A549 (cell line): ENCODE data around the gene MRPS9. TPM values are rescaled to one million over a fixed set of nuclear protein-coding genes. Genes with fewer than 3 reads are reported as not detected.

Experiments
- ATAC-seq, 2 experiments: fragments of 200-7000 bp in 1 of 2; fragments of >200 bp in 1 of 2; cut with Nextera tagmentation in 1 of 2; cut with Tn5 transposase in 1 of 2; 3 replicates each; pipeline versions ENCODE4 v1.8.0 to v1.9.1; 2018 to 2020; ENCODE audit warnings: mild to moderate bottlenecking in 1 of 2, moderate library complexity in 1 of 2
- CTCF ChIA-PET: fragments of 300-600 bp; sonication (Branson Sonifier 250); formaldehyde crosslinking; extraction: SDS; loops from one replicate; lab custom pipeline; 2021; ENCODE audit warnings: antibody characterized with exemption, inconsistent platforms; lab: Yijun Ruan, JAX
- POLR2A ChIA-PET: fragments of 350-600 bp; formaldehyde crosslinking; extraction: SDS; loops from one replicate; lab custom pipeline; 2021; ENCODE audit warnings: antibody characterized with exemption, inconsistent platforms; lab: Yijun Ruan, JAX
- DNase-seq, 2 experiments: peaks; one replicate each; pipeline versions ENCODE4 v3.0.0 to v3.0.0-alpha.2; 2011 to 2016; ENCODE audit warnings: low read depth in 1 of 2, low spot score in 1 of 2
- FAIRE-seq: peaks from 2 replicates; lab custom pipeline; 2011; peaks lifted over from hg19 to GRCh38; lab: Jason Lieb, UNC
- H3K27ac ChIP-seq, 2 experiments: fragments of >200 bp; sonication (Bioruptor Twin); formaldehyde crosslinking; 3 replicates each; pipeline ENCODE4 v1.5.1; 2016 to 2017
- H3K4me1 ChIP-seq: fragments of >200 bp; sonication (Bioruptor Twin); formaldehyde crosslinking; 3 replicates; pipeline ENCODE4 v1.6.1; 2016
- H3K4me2 ChIP-seq: fragments of >200 bp; sonication (Bioruptor Twin); formaldehyde crosslinking; 3 replicates; pipeline ENCODE4 v1.6.1; 2016
- H3K4me3 ChIP-seq: fragments of >200 bp; sonication (Bioruptor Twin); formaldehyde crosslinking; 3 replicates; pipeline ENCODE4 v1.5.1; 2016
- H3K9me3 ChIP-seq: fragments of >200 bp; sonication (Bioruptor Twin); formaldehyde crosslinking; 3 replicates; pipeline ENCODE4 v1.6.1; 2016
- EP300 ChIP-seq, 2 experiments: fragments of >200 bp; sonication (Bioruptor Twin); formaldehyde crosslinking; IDR thresholded peaks; 2 replicates in 1 of 2; 3 replicates in 1 of 2; pipeline ENCODE4 v1.6.1; 2016 to 2017
- HOXA7 ChIP-seq: fragments of 250-450 bp; sonication (Bioruptor Pico); IDR thresholded peaks from 2 replicates; pipeline ENCODE4 v1.5.0; 2020; ENCODE audit warnings: mild to moderate bottlenecking, moderate library complexity
- HOXB13 ChIP-seq: fragments of 250-450 bp; sonication (Bioruptor Pico); IDR thresholded peaks from 2 replicates; pipeline ENCODE4 v1.5.0; 2020; ENCODE audit warnings: low read depth, mild to moderate bottlenecking, moderate library complexity
- HOXB5 ChIP-seq: fragments of 250-450 bp; sonication (Bioruptor Pico); IDR thresholded peaks from 2 replicates; pipeline ENCODE4 v1.5.0; 2020; ENCODE audit warnings: mild to moderate bottlenecking, moderate library complexity
- KDM1A ChIP-seq: fragments of 200-600 bp; sonication (generic); IDR thresholded peaks from 2 replicates; pipeline ENCODE4 v1.6.1; 2016; ENCODE audit warnings: low read depth, mild to moderate bottlenecking
- MYC ChIP-seq: IDR thresholded peaks from 2 replicates; pipeline ENCODE4 v1.6.1; 2012; ENCODE audit warnings: mild to moderate bottlenecking, inconsistent platforms, low read length, improper control_type of control experiment, borderline replicate concordance
- RAD21 ChIP-seq, 2 experiments: fragments of >200 bp in 1 of 2; sonication (Bioruptor Twin) in 1 of 2; formaldehyde crosslinking in 1 of 2; IDR thresholded peaks in 1 of 2; conservative IDR thresholded peaks in 1 of 2; 2 replicates in 1 of 2; 3 replicates in 1 of 2; pipeline ENCODE4 v1.6.1; 2012 to 2018; ENCODE audit warnings: inconsistent platforms in 1 of 2
- RFX5 ChIP-seq: fragments of 450-650 bp; IDR thresholded peaks from 2 replicates; pipeline ENCODE4 v1.7.1; 2014; ENCODE audit warnings: antibody characterized with exemption, mild to moderate bottlenecking, moderate library complexity
- TFCP2L1 ChIP-seq: fragments of 250-450 bp; sonication (Bioruptor Pico); IDR thresholded peaks from 2 replicates; pipeline ENCODE4 v1.5.0; 2021; ENCODE audit warnings: mild to moderate bottlenecking
- TP53 ChIP-seq: fragments of 250-450 bp; sonication (Bioruptor Pico); IDR thresholded peaks from 2 replicates; pipeline ENCODE4 v1.5.0; 2021; ENCODE audit warnings: mild to moderate bottlenecking, moderate library complexity
- ZC3H11A ChIP-seq: fragments of 450-650 bp; IDR thresholded peaks from 2 replicates; pipeline ENCODE4 v1.6.1; 2014; ENCODE audit warnings: antibody characterized with exemption, mild to moderate bottlenecking
- ZNF302 ChIP-seq: fragments of 250-450 bp; sonication (Bioruptor Pico); IDR thresholded peaks from 2 replicates; pipeline ENCODE4 v1.9.0; 2021; ENCODE audit warnings: inconsistent platforms, mild to moderate bottlenecking, moderate library complexity
- ZSCAN20 ChIP-seq: fragments of 250-450 bp; sonication (Bioruptor Pico); IDR thresholded peaks from 2 replicates; pipeline ENCODE4 v1.8.0; 2022; ENCODE audit warnings: mild to moderate bottlenecking, moderate library complexity
- WGBS: methylation state at CpG from one replicate; pipeline ENCODE4 v1.1.6; 2017; ENCODE audit errors: missing lambda C conversion rate; 5-methylcytosine and 5-hydroxymethylcytosine counted together
- polyA plus RNA-seq, 4 experiments: library from polyadenylated mRNA; depleted of rRNA in 3 of 4; stranded (reverse); fragments of >200 nt; fragmentation: RNase III in 1 of 4; extraction: RNeasy Plus Mini Kit Qiagen cat#74134 plus additional on column Dnase treatment in 1 of 4; gene quantifications; 2 replicates in 3 of 4; 3 replicates in 1 of 4; pipeline ENCODE4 v1.2.3, GENCODE V29; 2011 to 2017
- TF ChIP-seq, protein P1 (sequence below): fragments of 200-600 bp; sonication (generic); IDR thresholded peaks from 2 replicates; pipeline ENCODE4 v1.6.1; 2016; ENCODE audit warnings: antibody characterized with exemption, mild to moderate bottlenecking, moderate library complexity
- TF ChIP-seq, protein P2 (sequence below): fragments of 250-450 bp; sonication (Bioruptor Pico); IDR thresholded peaks from 2 replicates; pipeline ENCODE4 v1.5.0; 2021; ENCODE audit warnings: mild to moderate bottlenecking, moderate library complexity, borderline replicate concordance
- TF ChIP-seq, protein P3 (sequence below): fragments of 150-350 bp; IDR thresholded peaks from 2 replicates; pipeline ENCODE4 v1.6.1; 2014; ENCODE audit warnings: low read depth, mild to moderate bottlenecking, low read length

MRPS9 gene
- polyA plus RNA-seq, 2 of the 4 experiments (the other 2 are of a cell fraction): 42.5 to 54.4 TPM

DNA sequence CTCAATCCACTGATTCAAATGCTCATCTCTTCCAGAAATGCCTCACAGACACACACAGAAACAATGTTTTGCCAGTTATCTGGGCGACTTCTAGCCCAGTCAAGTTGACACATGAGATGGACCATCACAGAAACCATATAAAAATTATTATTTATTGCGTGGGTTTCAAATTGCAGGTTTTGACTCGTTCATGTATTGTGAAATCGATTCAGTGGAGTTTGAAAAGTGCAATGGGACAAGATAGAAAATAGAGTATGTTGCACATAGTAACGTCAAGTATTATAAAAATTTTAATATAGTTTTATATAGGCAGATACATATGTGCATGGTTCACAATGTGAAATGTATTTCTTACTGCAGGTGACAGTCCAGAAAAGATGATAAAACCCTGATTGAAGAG, 100.8 kb downstream of the MRPS9 start:
- no peak overlapping the region for H3K4me2 ChIP-seq
- 20% methylated on average over 5 of the region's 5 CpGs for WGBS
- no peak for FAIRE-seq
- no peak for ATAC-seq
- no peak overlapping the region for H3K27ac ChIP-seq
- ChIA-PET POLR2A (no interaction called here), CTCF (no interaction called here)
- H3K4me3 ChIP-seq: no peak overlapping the region
- no peak for DNase-seq
- TF ChIP-seq RAD21 (conservative IDR thresholded peaks at IDR 0.05 in 1 of 2, IDR thresholded peaks at IDR 0.05 in 1 of 2): no peak
- no peaks in the 10 kb centered on the region for H3K9me3 ChIP-seq
- H3K4me1 ChIP-seq: no peaks in the 10 kb centered on the region

DNA sequence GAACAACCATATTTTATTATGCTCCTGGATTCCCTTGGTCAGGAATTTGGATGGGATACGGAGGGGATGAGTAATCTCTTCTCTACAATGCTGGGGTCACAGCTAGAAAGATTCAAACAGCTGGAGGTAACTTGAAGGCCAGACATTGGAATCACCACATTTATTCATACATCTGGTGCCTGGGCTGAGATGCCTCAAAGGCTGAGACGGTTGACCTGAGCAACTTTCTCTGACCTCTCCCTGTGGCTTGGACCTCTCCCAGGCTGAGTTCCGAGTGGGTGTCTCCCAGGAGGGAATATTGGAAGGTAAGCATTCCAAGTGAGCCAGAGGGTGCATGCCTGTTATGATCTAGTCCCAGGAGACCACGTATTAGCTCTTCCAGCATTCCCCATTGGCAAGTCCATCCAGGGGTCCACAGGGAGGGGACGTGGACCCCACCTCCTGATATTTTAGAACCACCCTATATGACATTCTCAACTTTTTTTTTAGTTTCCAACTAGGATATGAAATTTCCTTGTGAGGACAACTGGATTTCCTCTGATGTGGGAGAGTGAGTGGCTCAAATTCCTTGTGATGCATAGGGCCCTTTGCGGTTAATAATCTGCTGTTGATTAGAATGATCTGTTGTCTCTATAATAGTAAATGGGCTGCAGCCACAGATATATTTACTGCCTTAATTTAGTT, 101.8 kb downstream of the MRPS9 start:
- Histone ChIP-seq H3K4me2 (no peak overlapping the region), H3K4me1 (no peaks in the 10 kb centered on the region), H3K4me3 (no peak overlapping the region), H3K9me3 (no peaks in the 10 kb centered on the region), H3K27ac (no peak overlapping the region)
- CTCF ChIA-PET: interaction anchor here (1.6 kb wide), 1 partner anchor 25 kb away, joined by 4 read pairs; no protein-coding TSS in a partner anchor
- WGBS: 26% methylated on average over 6 of the region's 6 CpGs
- POLR2A ChIA-PET: no interaction called here
- DNase-seq (no peak), FAIRE-seq (no peak), ATAC-seq (no peak)
- no peak for TF ChIP-seq HOXB13 (CRISPR knock-in tag)
- no peak for TF ChIP-seq ZNF302 (CRISPR knock-in tag)
- no peak for TF ChIP-seq ZC3H11A
- no peak for TF ChIP-seq TP53 (CRISPR knock-in tag)
- no peak for TF ChIP-seq HOXA7 (CRISPR knock-in tag)
- no peak for TF ChIP-seq EP300 (IDR thresholded peaks at IDR 0.05)
- TF ChIP-seq, protein P1, sequence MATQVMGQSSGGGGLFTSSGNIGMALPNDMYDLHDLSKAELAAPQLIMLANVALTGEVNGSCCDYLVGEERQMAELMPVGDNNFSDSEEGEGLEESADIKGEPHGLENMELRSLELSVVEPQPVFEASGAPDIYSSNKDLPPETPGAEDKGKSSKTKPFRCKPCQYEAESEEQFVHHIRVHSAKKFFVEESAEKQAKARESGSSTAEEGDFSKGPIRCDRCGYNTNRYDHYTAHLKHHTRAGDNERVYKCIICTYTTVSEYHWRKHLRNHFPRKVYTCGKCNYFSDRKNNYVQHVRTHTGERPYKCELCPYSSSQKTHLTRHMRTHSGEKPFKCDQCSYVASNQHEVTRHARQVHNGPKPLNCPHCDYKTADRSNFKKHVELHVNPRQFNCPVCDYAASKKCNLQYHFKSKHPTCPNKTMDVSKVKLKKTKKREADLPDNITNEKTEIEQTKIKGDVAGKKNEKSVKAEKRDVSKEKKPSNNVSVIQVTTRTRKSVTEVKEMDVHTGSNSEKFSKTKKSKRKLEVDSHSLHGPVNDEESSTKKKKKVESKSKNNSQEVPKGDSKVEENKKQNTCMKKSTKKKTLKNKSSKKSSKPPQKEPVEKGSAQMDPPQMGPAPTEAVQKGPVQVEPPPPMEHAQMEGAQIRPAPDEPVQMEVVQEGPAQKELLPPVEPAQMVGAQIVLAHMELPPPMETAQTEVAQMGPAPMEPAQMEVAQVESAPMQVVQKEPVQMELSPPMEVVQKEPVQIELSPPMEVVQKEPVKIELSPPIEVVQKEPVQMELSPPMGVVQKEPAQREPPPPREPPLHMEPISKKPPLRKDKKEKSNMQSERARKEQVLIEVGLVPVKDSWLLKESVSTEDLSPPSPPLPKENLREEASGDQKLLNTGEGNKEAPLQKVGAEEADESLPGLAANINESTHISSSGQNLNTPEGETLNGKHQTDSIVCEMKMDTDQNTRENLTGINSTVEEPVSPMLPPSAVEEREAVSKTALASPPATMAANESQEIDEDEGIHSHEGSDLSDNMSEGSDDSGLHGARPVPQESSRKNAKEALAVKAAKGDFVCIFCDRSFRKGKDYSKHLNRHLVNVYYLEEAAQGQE: no peak
- no peak for TF ChIP-seq KDM1A
- TF ChIP-seq, protein P2, sequence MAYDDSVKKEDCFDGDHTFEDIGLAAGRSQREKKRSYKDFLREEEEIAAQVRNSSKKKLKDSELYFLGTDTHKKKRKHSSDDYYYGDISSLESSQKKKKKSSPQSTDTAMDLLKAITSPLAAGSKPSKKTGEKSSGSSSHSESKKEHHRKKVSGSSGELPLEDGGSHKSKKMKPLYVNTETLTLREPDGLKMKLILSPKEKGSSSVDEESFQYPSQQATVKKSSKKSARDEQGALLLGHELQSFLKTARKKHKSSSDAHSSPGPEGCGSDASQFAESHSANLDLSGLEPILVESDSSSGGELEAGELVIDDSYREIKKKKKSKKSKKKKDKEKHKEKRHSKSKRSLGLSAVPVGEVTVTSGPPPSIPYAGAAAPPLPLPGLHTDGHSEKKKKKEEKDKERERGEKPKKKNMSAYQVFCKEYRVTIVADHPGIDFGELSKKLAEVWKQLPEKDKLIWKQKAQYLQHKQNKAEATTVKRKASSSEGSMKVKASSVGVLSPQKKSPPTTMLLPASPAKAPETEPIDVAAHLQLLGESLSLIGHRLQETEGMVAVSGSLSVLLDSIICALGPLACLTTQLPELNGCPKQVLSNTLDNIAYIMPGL (CRISPR knock-in tag): no peak

DNA sequence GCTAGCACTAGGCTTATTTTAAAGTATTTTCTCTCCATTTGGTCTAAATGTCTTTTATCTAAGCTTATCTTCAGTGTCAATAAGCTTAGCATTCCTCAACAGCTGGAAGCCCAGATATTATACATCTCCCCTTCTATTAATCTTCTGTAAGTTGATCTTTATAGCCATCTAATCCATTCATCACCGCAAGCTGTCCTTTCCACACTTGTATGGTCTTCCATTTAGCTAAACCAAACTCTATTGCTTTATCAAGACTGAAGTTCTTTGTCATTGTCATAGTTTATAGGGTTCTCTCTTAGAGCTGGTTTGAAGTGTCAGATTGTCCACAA, 102.3 kb downstream of the MRPS9 start:
- no peak for FAIRE-seq
- ATAC-seq: no peak
- DNase-seq: no peak
- TF ChIP-seq EP300 (IDR thresholded peaks at IDR 0.05) (no peak), ZSCAN20 (CRISPR knock-in tag) (no peak), TFCP2L1 (CRISPR knock-in tag) (no peak), HOXB5 (no peak), RFX5 (no peak), MYC (no peak)
- TF ChIP-seq, protein P3, sequence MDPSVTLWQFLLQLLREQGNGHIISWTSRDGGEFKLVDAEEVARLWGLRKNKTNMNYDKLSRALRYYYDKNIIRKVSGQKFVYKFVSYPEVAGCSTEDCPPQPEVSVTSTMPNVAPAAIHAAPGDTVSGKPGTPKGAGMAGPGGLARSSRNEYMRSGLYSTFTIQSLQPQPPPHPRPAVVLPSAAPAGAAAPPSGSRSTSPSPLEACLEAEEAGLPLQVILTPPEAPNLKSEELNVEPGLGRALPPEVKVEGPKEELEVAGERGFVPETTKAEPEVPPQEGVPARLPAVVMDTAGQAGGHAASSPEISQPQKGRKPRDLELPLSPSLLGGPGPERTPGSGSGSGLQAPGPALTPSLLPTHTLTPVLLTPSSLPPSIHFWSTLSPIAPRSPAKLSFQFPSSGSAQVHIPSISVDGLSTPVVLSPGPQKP: no peak
- TF ChIP-seq, all 56 proteins: peak for 0
- ChIA-PET POLR2A (no interaction called here), CTCF (interaction anchor here (1.6 kb wide), 1 partner anchor 26 kb away, joined by 4 read pairs; no protein-coding TSS in a partner anchor)
- WGBS: 59% methylated on average over 1 of the region's 1 CpG
- no peak overlapping the region for H3K4me3 ChIP-seq
- no peaks in the 10 kb centered on the region for H3K4me1 ChIP-seq
- no peaks in the 10 kb centered on the region for H3K9me3 ChIP-seq
- no peak overlapping the region for H3K27ac ChIP-seq
- H3K4me2 ChIP-seq: no peak overlapping the region
